Measurements from ENCODE around the gene WWOX.

DNA sequence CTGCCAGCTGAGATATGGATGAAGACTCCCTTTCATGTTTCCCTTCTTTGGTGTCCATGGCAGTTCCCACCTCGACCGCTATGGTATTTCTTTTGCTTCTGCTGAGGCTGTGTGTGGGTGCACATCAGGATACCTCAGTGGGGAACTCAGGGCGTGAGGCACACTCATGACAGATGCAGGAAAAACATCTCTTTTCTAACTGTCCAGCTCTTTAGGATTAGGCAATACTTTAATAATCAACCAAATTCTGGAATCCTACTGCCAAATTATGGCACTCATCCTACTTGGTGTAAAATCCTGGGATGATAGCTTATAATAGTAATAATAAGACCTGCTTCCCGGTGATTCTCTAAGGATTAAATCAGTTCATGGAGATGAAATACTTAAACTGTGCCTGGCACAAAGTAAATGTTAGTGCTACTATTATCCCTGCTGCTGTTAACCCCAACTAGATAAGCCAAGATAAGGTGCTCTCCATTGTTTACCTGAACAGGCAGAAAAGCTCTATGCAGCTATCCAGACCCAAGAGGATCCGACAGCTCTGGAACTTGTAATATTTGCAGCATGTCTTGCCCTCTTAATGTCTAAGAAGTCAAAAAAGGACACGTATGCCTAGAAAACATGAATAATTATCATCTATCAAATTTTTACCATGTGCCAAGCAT lies 543.3 kb downstream of the WWOX start:
- no peak for TF ChIP-seq POLR2A (IDR thresholded peaks at IDR 0.05)
- TF ChIP-seq, protein P1, sequence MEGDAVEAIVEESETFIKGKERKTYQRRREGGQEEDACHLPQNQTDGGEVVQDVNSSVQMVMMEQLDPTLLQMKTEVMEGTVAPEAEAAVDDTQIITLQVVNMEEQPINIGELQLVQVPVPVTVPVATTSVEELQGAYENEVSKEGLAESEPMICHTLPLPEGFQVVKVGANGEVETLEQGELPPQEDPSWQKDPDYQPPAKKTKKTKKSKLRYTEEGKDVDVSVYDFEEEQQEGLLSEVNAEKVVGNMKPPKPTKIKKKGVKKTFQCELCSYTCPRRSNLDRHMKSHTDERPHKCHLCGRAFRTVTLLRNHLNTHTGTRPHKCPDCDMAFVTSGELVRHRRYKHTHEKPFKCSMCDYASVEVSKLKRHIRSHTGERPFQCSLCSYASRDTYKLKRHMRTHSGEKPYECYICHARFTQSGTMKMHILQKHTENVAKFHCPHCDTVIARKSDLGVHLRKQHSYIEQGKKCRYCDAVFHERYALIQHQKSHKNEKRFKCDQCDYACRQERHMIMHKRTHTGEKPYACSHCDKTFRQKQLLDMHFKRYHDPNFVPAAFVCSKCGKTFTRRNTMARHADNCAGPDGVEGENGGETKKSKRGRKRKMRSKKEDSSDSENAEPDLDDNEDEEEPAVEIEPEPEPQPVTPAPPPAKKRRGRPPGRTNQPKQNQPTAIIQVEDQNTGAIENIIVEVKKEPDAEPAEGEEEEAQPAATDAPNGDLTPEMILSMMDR (IDR thresholded peaks at IDR 0.05) = no peak

Data from thyroid gland (tissue), 4 donors.